ENCODE measurements around the gene AMOTL1.

AMOTL1 gene

GRCh38 chr11:94866936-94867795 lies 99.0 kb downstream of the AMOTL1 start:
- no peak overlapping the region for H3K4me3 ChIP-seq (replicated peaks; ENCODE audit: low read depth, low read length)
- TF ChIP-seq, protein P1, sequence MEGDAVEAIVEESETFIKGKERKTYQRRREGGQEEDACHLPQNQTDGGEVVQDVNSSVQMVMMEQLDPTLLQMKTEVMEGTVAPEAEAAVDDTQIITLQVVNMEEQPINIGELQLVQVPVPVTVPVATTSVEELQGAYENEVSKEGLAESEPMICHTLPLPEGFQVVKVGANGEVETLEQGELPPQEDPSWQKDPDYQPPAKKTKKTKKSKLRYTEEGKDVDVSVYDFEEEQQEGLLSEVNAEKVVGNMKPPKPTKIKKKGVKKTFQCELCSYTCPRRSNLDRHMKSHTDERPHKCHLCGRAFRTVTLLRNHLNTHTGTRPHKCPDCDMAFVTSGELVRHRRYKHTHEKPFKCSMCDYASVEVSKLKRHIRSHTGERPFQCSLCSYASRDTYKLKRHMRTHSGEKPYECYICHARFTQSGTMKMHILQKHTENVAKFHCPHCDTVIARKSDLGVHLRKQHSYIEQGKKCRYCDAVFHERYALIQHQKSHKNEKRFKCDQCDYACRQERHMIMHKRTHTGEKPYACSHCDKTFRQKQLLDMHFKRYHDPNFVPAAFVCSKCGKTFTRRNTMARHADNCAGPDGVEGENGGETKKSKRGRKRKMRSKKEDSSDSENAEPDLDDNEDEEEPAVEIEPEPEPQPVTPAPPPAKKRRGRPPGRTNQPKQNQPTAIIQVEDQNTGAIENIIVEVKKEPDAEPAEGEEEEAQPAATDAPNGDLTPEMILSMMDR (IDR thresholded peaks at IDR 0.05; ENCODE audit: low read length, missing control alignments), result no peak
- no peak for DNase-seq (ENCODE audit: low read depth)

DNA sequence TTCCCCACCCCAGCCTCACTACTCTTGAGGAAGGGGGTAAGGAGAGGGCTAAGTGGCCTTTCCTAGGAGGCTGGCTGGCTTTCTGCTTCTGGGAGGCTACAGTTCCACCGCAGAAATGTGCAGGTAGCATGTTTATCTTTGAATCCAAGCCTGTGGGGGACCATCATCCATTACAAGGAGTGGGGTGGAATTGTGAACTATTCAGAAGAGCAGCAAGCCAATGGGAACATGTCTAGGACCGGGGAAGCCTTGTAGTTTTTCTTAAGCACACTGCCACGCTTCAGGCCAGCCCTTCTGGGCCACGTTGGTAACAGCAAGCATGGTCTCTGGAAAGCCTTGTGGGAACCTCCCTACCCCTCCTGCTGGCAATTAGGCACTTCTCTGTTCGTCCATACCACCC lies 100.3 kb downstream of the AMOTL1 start:
- TF ChIP-seq, protein P1 (IDR thresholded peaks at IDR 0.05; ENCODE audit: low read length, missing control alignments), result no peak
- DNase-seq (ENCODE audit: low read depth), result no peak

DNA sequence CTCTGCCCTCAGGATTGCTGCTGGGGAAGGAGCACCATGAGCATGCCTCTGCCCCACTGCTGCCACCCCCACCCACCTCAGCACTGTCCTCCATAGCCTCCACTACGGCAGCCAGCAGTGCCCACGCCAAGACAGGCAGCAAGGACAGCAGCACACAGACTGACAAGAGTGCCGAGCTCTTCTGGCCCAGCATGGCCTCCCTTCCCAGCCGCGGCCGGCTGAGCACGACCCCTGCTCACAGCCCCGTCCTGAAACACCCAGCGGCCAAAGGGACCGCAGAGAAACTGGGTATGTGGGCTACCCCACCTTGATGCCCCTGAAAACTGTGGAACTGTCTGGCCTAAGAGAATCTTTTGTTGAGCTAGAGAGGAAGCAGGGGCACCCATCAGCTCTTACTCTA lies 101.0 kb downstream of the AMOTL1 start:
- no peak overlapping the region for H3K4me3 ChIP-seq (replicated peaks; ENCODE audit: low read depth, low read length)
- DNase-seq (ENCODE audit: low read depth), result no peak

More for the DNA sequence above, 100.3 kb downstream of the AMOTL1 start:
- no peak overlapping the region for H3K4me3 ChIP-seq (replicated peaks; ENCODE audit: low read depth, low read length)

DNA sequence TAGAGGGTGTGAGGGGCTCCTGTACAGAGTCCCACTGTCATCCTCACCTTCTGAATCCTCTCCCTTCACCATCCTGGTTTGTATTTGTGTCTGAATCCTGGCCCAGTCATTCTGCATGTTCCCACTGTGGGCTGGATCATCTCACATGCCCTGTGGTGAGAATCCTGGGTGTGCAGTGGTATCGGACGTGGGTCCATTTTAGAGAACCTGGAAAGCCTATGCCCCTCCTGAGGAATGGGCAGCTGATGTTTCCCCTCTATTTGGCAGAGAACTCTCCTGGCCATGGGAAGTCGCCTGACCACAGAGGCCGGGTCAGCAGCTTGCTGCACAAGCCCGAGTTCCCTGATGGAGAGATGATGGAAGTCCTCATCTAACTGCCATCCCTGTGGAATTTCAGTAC lies 102.3 kb downstream of the AMOTL1 start:
- DNase-seq (ENCODE audit: low read depth), result no peak
- TF ChIP-seq, protein P1 (IDR thresholded peaks at IDR 0.05; ENCODE audit: low read length, missing control alignments), result no peak
- H3K4me3 ChIP-seq (replicated peaks; ENCODE audit: low read depth, low read length), result no peak overlapping the region

More for the DNA sequence above, 101.0 kb downstream of the AMOTL1 start:
- TF ChIP-seq, protein P1 (IDR thresholded peaks at IDR 0.05; ENCODE audit: low read length, missing control alignments), result no peak

GRCh38 chr11:94871491-94872185 lies 103.5 kb downstream of the AMOTL1 start:
- no peak for DNase-seq (ENCODE audit: low read depth)
- H3K4me3 ChIP-seq (replicated peaks; ENCODE audit: low read depth, low read length), result no peak overlapping the region
- TF ChIP-seq, protein P1 (IDR thresholded peaks at IDR 0.05; ENCODE audit: low read length, missing control alignments), result no peak

- DNase-seq (ENCODE audit: low read depth), result no peak
- TF ChIP-seq, protein P1 (IDR thresholded peaks at IDR 0.05; ENCODE audit: low read length, missing control alignments), result no peak
- no peak overlapping the region for H3K4me3 ChIP-seq (replicated peaks; ENCODE audit: low read depth, low read length)
These were observed 105.9 kb downstream of the AMOTL1 start for GRCh38 chr11:94873916-94874540.

Measured in fibroblast of pulmonary artery (primary cell).